ENCODE measurements around the gene A4GNT. TPM values are rescaled to one million over a fixed set of nuclear protein-coding genes. Genes with fewer than 3 reads are reported as not detected.

Gene A4GNT
- total and polyA plus RNA-seq, 2 donors (not counting 1 experiment from before 2014, with no cell fraction given): not detected

GRCh38 chr3:138081371-138082084, 50.7 kb downstream of the A4GNT start:
- H3K4me1 Mint-ChIP-seq: no peaks in the 10 kb centered on the region
- peaks cover 27% of the 10 kb centered on the region for H3K27me3 Mint-ChIP-seq
- H3K27ac ChIP-seq (ENCODE audit: low read length in 2 of 2): no peak overlapping the region
- H3K27ac Mint-ChIP-seq: no peak overlapping the region
- no peaks in the 10 kb centered on the region for H3K36me3 ChIP-seq (replicated peaks in 1 of 2; ENCODE audit: control extremely low read depth in 1 of 2, control insufficient read depth in 1 of 2, extremely low read depth in 1 of 2, insufficient read depth in 2 of 2, low read length in 1 of 2)
- H3K9ac ChIP-seq (ENCODE audit: low read length): no peak overlapping the region
- intact Hi-C loops (cut with micrococcal nuclease): no loop called here
- no peak overlapping the region for H2AFZ ChIP-seq (ENCODE audit: insufficient read depth, low read depth, low read length, poor library complexity, severe bottlenecking)
- TF ChIP-seq EZH2 (IDR thresholded peaks at IDR 0.05; ENCODE audit: borderline replicate concordance, insufficient read depth, low read depth, low read length, poor library complexity, severe bottlenecking) (no peak), CTCF (IDR thresholded peaks at IDR 0.05) (no peak)
- no peaks in the 10 kb centered on the region for H3K79me2 ChIP-seq (ENCODE audit: control insufficient read depth, insufficient read depth, low read length)
- H3K4me2 ChIP-seq (replicated peaks; ENCODE audit: low read depth, low read length, poor library complexity, severe bottlenecking): no peak overlapping the region
- DNase-seq (no peak), ATAC-seq (ENCODE audit: low read depth) (no peak)
- no peaks in the 10 kb centered on the region for H3K4me1 ChIP-seq (ENCODE audit: control insufficient read depth in 2 of 2, insufficient read depth in 2 of 2, low read length in 2 of 2)
- POLR2A ChIA-PET: no interaction called here
- H3K4me3 Mint-ChIP-seq: no peak overlapping the region
- no peaks in the 10 kb centered on the region for H4K20me1 ChIP-seq (ENCODE audit: control insufficient read depth, insufficient read depth, low read length, poor library complexity, severe bottlenecking)
- 82% methylated on average over 4 of the region's 5 CpGs for WGBS (ENCODE audit: insufficient coverage)
- no peak overlapping the region for H3K4me3 ChIP-seq (ENCODE audit: control extremely low read depth in 1 of 5, extremely low read depth in 1 of 5, insufficient read depth in 1 of 5, low read depth in 2 of 5, low read length in 4 of 5)
- peaks cover 0 to 7% (median 0%) of the 10 kb centered on the region in 4 experiments for H3K27me3 ChIP-seq (replicated peaks in 1 of 4; ENCODE audit: control extremely low read depth in 1 of 4, control insufficient read depth in 3 of 4, insufficient read depth in 4 of 4, low read length in 3 of 4)
- CTCF ChIA-PET: no interaction called here
- peaks cover under 1% of the 10 kb centered on the region for H3K9me3 Mint-ChIP-seq (ENCODE audit: insufficient read depth)
- no peaks in the 10 kb centered on the region for H3K9me3 ChIP-seq (ENCODE audit: control extremely low read depth in 1 of 3, control insufficient read depth in 2 of 3, insufficient read depth in 1 of 3, low read length in 2 of 3)

- ATAC-seq (ENCODE audit: low read depth) (no peak), DNase-seq (no peak)
- WGBS (ENCODE audit: insufficient coverage): 80% methylated on average over 4 of the region's 5 CpGs
- Mint-ChIP-seq H3K4me1 (no peaks in the 10 kb centered on the region), H3K27me3 (peaks cover 32% of the 10 kb centered on the region), H3K27ac (no peak overlapping the region), H3K4me3 (no peak overlapping the region), H3K9me3 (ENCODE audit: insufficient read depth) (peaks cover 4% of the 10 kb centered on the region)
- intact Hi-C loops (cut with micrococcal nuclease): no loop called here
- peaks cover 0 to 3% (median 0%) of the 10 kb centered on the region in 3 donors for H3K9me3 ChIP-seq (ENCODE audit: control extremely low read depth in 1 of 3, control insufficient read depth in 2 of 3, insufficient read depth in 1 of 3, low read length in 2 of 3)
- peaks cover 0 to 7% (median 0%) of the 10 kb centered on the region in 4 experiments for H3K27me3 ChIP-seq (replicated peaks in 1 of 4; ENCODE audit: control extremely low read depth in 1 of 4, control insufficient read depth in 3 of 4, insufficient read depth in 4 of 4, low read length in 3 of 4)
- TF ChIP-seq CTCF (IDR thresholded peaks at IDR 0.05) (no peak), EZH2 (IDR thresholded peaks at IDR 0.05; ENCODE audit: borderline replicate concordance, insufficient read depth, low read depth, low read length, poor library complexity, severe bottlenecking) (no peak)
- no peak overlapping the region for H3K4me2 ChIP-seq (replicated peaks; ENCODE audit: low read depth, low read length, poor library complexity, severe bottlenecking)
- no peak overlapping the region for H2AFZ ChIP-seq (ENCODE audit: insufficient read depth, low read depth, low read length, poor library complexity, severe bottlenecking)
- no peak overlapping the region for H3K9ac ChIP-seq (ENCODE audit: low read length)
- no peaks in the 10 kb centered on the region for H3K79me2 ChIP-seq (ENCODE audit: control insufficient read depth, insufficient read depth, low read length)
- CTCF ChIA-PET: interaction anchor here (0.7 kb wide), 1 partner anchor 12 kb away, joined by 3 read pairs; no protein-coding TSS in a partner anchor
- H3K4me3 ChIP-seq (ENCODE audit: control extremely low read depth in 1 of 5, extremely low read depth in 1 of 5, insufficient read depth in 1 of 5, low read depth in 2 of 5, low read length in 4 of 5): no peak overlapping the region
- H3K27ac ChIP-seq (ENCODE audit: low read length in 2 of 2): no peak overlapping the region
- H3K36me3 ChIP-seq (replicated peaks in 1 of 2; ENCODE audit: control extremely low read depth in 1 of 2, control insufficient read depth in 1 of 2, extremely low read depth in 1 of 2, insufficient read depth in 2 of 2, low read length in 1 of 2): no peaks in the 10 kb centered on the region
- H3K4me1 ChIP-seq (ENCODE audit: control insufficient read depth in 2 of 2, insufficient read depth in 2 of 2, low read length in 2 of 2): no peaks in the 10 kb centered on the region
- POLR2A ChIA-PET: no interaction called here
- no peaks in the 10 kb centered on the region for H4K20me1 ChIP-seq (ENCODE audit: control insufficient read depth, insufficient read depth, low read length, poor library complexity, severe bottlenecking)
Measured at GRCh38 chr3:138079901-138080300, 52.3 kb downstream of the A4GNT start.
